Measurements from ENCODE around the gene IL2RG.

Gene IL2RG

DNA sequence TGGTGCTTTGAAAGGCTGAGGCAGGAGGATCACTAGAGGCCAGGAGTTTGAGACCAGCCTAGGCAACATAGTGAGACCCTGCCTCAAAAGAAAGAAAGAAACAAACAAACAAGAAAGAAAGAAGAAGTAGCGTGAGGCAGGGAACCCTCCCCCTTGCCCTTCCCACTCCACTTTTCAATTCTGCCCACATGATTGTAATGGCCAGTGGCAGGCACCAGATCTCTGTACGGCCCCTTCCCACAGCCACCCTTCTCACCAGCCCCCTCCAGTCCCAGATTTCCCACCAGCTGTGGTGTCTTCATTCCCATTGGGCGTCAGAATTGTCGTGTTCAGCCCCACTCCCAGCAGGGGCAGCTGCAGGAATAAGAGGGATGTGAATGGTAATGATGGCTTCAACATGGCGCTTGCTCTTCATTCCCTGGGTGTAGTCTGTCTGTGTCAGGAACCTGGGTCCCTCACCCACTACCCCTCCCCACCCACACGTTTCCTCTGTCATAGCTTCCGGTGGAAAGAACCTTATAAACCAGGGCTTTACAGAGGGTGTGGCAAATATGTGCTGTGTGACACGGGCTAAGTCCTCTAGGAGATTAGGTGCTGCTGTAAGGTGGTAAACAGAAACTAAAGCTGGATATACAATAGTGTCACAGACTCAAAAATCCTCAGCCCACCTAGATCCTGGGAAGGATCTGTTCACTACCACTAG is at the start of gene IL2RG:
Gene IL2RG, minus strand, starts transcription at position 437 of the 703 bp plus-strand sequence. Its CDS starts 38 bp downstream, at position 399.
- Histone ChIP-seq H3K4me1 (peaks cover 63 to 72% (median 69%) of the 10 kb centered on the region in 10 experiments), H3K36me3 (no peaks in the 10 kb centered on the region), H3K27me3 (peaks cover 76 to 100% (median 94%) of the 10 kb centered on the region in 11 experiments), H4K20me1 (peaks cover 0 to 4% (median 0%) of the 10 kb centered on the region in 11 experiments; a peak in 1 of 22 replicates), H3K4me3 (peak within 1 kb of the TSS; percentile 4 to 68 (median 56)), H3K9me3 (replicated peaks in 1 of 11) (no peaks in the 10 kb centered on the region), H3K27ac (peak within 1 kb of the TSS; percentile 69 to 88 (median 84)), H3K9ac (peak within 1 kb of the TSS; percentile 61 to 77 (median 70); a peak in 21 of 22 replicates), H3K4me2 (peak within 1 kb of the TSS; percentile 49 to 84 (median 77))
- no peak for TF ChIP-seq Cebpa-rat (IDR thresholded peaks at IDR 0.05)

DNA sequence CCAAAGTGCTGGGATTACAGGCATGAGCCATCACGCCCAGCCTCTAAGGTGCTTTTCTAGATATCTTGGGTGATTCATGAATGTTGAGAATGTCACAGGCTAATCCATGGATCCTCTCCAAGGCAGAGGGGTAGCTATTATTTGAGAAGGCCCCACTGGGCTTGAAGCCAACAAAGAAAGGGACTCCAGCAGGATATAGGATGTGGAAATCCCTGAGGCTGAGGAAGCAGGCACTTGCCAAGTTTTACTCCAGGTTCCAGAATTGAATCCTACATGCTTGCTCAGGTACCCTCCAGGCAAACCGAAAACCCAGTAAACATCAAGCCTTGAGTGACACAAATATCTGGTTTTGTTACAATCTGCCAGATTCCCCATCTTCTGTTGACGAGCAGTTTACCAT is 49.1 kb upstream of the IL2RG start:
- Histone ChIP-seq H3K27ac (no peak overlapping the region), H3K4me3 (no peak overlapping the region), H4K20me1 (peaks cover 0 to 5% (median 0%) of the 10 kb centered on the region in 11 experiments; a peak in 4 of 22 replicates), H3K9me3 (replicated peaks in 1 of 11) (no peaks in the 10 kb centered on the region), H3K4me2 (no peak overlapping the region), H3K4me1 (peaks cover 11 to 32% (median 17%) of the 10 kb centered on the region in 10 experiments; a peak in 18 of 20 replicates), H3K27me3 (peaks cover 30 to 77% (median 47%) of the 10 kb centered on the region in 11 experiments; a peak in 21 of 22 replicates), H3K36me3 (peaks cover 0 to 9% (median 0%) of the 10 kb centered on the region in 11 experiments; a peak in 1 of 22 replicates), H3K9ac (no peak overlapping the region)
- TF ChIP-seq Cebpa-rat (IDR thresholded peaks at IDR 0.05) = no peak

DNA sequence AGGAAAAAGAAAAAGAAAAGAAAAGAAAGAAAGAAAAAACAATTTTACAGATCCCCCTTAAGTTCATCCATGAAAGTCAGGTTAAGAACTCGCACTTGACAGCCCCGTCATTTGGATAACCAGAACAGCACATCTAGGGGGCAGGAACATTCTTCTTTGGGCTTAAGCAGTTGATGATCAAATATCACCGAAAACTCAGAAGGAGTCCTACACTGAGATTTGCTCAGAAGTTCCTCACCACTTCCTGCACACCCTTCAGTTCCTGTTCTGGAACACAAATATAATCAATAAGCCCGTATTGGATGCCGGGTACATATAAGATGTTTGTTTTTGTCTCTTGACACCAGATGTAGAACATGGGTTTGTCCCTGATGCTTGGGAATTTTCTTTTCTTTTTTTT is 48.0 kb upstream of the IL2RG start:
- H4K20me1 ChIP-seq = peaks cover 0 to 7% (median 0%) of the 10 kb centered on the region in 11 experiments; a peak in 4 of 22 replicates
- H3K9me3 ChIP-seq (replicated peaks in 1 of 11) = no peaks in the 10 kb centered on the region
- no peak for TF ChIP-seq Cebpa-rat (IDR thresholded peaks at IDR 0.05)
- peaks cover 0 to 9% (median 0%) of the 10 kb centered on the region in 11 experiments; a peak in 1 of 22 replicates for H3K36me3 ChIP-seq
- no peak overlapping the region for H3K27ac ChIP-seq
- H3K27me3 ChIP-seq = peaks cover 18 to 77% (median 41%) of the 10 kb centered on the region in 11 experiments
- no peak overlapping the region for H3K9ac ChIP-seq
- no peak overlapping the region for H3K4me3 ChIP-seq
- no peak overlapping the region for H3K4me2 ChIP-seq
- peaks cover 20 to 37% (median 24%) of the 10 kb centered on the region in 10 experiments for H3K4me1 ChIP-seq

DNA sequence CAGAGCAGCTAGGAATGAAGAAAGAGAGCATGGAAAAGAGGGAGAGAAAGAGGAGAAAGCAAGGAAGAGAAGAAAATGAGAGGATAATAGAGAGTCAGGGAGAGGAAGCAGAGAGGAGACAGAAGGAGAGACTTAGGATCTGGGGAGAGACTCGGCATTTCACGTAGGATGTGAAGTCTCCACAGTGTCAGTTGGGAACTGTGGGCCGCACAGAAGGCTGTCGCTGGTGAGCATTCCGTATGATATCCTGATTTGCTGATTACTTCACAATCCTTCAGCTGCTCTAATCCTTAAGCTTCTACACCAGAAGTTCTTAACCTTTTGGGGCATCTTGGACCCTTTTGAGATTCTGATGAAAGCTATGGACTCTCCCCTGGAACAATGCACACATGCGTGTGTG is 47.2 kb upstream of the IL2RG start:
- no peak for TF ChIP-seq Cebpa-rat (IDR thresholded peaks at IDR 0.05)
- peaks cover 15 to 77% (median 41%) of the 10 kb centered on the region in 11 experiments for H3K27me3 ChIP-seq
- no peaks in the 10 kb centered on the region for H3K9me3 ChIP-seq (replicated peaks in 1 of 11)
- H3K4me3 ChIP-seq = no peak overlapping the region
- H3K36me3 ChIP-seq = peaks cover 0 to 9% (median 0%) of the 10 kb centered on the region in 11 experiments; a peak in 1 of 22 replicates
- no peak overlapping the region for H3K27ac ChIP-seq
- H3K4me1 ChIP-seq = peaks cover 21 to 39% (median 26%) of the 10 kb centered on the region in 10 experiments
- peaks cover 0 to 7% (median 0%) of the 10 kb centered on the region in 11 experiments; a peak in 5 of 22 replicates for H4K20me1 ChIP-seq
- H3K4me2 ChIP-seq = no peak overlapping the region
- H3K9ac ChIP-seq = no peak overlapping the region

DNA sequence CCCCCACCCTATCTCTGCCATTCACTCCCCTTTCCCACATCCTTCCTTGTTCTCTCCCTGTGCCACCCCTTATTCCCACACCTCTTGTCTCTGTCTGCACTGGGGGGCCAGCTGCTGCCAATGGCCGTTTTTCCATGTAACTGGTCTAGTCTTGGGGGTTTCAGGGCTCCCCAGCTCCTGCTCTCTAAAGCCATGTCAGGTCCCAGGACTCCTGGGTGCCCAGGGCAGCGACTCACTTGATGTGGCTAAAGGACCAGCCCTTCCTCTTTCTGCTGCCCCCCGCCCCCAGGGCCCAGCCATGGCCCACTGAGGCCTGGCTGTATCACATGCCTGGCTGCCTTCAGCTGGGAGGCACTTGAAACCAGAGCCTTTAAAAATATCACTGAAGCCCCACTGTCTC is 43.3 kb upstream of the IL2RG start:
- no peak for TF ChIP-seq Cebpa-rat (IDR thresholded peaks at IDR 0.05)
- Histone ChIP-seq H3K9me3 (replicated peaks in 1 of 11) (no peaks in the 10 kb centered on the region), H3K4me1 (peaks cover 13 to 61% (median 32%) of the 10 kb centered on the region in 10 experiments), H3K4me3 (no peak overlapping the region), H3K36me3 (peaks cover 0 to 9% (median 0%) of the 10 kb centered on the region in 11 experiments; a peak in 1 of 22 replicates), H3K4me2 (peak overlapping the region; percentile 52 to 79 (median 59)), H3K27me3 (peaks cover 14 to 83% (median 54%) of the 10 kb centered on the region in 11 experiments), H3K27ac (peak overlapping the region in 9 of 11 experiments; percentile 2 to 55 (median 31); a peak in 10 of 22 replicates), H4K20me1 (peaks cover 0 to 14% (median 0%) of the 10 kb centered on the region in 11 experiments; a peak in 4 of 22 replicates), H3K9ac (peak overlapping the region in 3 of 11 experiments; percentile 9 to 33 (median 10); a peak in 2 of 22 replicates)

DNA sequence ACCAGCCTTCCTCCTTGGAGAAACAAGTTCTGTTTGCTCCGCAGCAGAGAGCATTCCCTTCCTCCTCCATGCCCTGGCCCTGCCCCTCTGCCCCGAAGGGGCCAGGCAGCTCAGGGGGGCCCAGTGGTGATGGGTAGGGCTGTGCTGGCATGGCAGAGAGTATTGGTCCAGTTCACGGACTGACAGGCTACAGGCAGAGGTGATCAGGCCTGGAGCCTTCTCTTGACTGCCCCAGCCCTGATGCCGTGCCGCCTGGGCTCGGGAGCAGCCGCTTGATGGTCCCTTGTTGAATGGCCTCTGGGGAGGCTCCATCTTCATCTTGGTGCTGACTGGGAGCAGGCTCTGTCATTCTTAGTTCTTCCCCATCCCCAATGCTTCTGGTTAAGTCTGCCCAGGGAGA is 42.8 kb upstream of the IL2RG start:
- TF ChIP-seq Cebpa-rat (IDR thresholded peaks at IDR 0.05) = no peak
- Histone ChIP-seq H3K4me3 (no peak overlapping the region), H4K20me1 (peaks cover 0 to 14% (median 0%) of the 10 kb centered on the region in 11 experiments; a peak in 4 of 22 replicates), H3K9me3 (replicated peaks in 1 of 11) (no peaks in the 10 kb centered on the region), H3K4me2 (peak overlapping the region; percentile 52 to 79 (median 59)), H3K4me1 (peaks cover 13 to 59% (median 31%) of the 10 kb centered on the region in 10 experiments), H3K27me3 (peaks cover 19 to 83% (median 59%) of the 10 kb centered on the region in 11 experiments), H3K9ac (no peak overlapping the region), H3K36me3 (peaks cover 0 to 9% (median 0%) of the 10 kb centered on the region in 11 experiments; a peak in 1 of 22 replicates), H3K27ac (peak overlapping the region in 7 of 11 experiments; percentile 2 to 55 (median 39); a peak in 5 of 22 replicates)

DNA sequence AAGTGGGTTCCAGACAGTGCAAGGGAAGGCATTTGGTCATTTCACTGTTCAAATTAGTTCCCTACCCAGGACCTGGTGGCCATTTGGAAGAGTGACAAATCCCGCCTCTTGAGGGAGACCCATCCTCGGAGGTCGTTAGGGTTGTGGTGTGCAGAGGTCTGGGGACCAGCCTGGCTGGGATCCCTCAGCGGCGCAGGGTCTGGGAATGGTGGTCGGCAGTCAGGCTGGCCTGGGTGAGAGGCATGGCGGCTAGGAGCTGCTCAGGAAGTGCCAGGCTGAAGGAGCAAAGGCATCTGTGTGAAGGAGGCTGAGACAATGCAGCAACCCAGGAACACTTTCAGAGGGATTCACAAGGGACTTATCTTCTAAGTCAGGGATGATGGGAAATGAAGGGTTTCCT is 40.0 kb upstream of the IL2RG start:
- TF ChIP-seq Cebpa-rat (IDR thresholded peaks at IDR 0.05) = no peak
- Histone ChIP-seq H3K9me3 (replicated peaks in 1 of 11) (no peaks in the 10 kb centered on the region), H3K27ac (no peak overlapping the region)

DNA sequence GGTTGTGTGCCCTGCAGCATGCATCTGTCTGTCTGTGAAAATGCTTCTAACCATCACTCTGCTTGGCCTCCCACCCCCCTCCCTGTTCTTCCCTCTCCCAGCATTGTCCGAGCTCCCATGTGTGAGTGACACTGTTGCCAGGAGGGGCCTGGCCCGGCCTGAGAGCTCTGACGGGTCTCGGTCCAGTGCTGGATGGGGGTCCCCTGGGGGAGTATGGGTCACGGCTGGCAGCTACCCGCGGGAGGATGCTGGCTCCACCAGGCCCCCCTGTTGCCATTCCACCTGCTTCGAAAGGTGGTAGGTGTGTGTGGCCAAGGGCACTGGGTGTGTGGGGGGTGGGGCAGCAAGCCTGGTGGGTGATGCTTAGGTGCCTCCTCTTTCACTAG is 36.9 kb upstream of the IL2RG start:
- H3K9ac ChIP-seq = no peak overlapping the region
- H3K4me3 ChIP-seq = no peak overlapping the region
- TF ChIP-seq Cebpa-rat (IDR thresholded peaks at IDR 0.05) = no peak
- H3K27me3 ChIP-seq = peaks cover 22 to 83% (median 59%) of the 10 kb centered on the region in 11 experiments
- no peak overlapping the region for H3K27ac ChIP-seq
- peak overlapping the region in 5 of 11 experiments; percentile 47 to 71 (median 54); a peak in 2 of 22 replicates for H3K4me2 ChIP-seq
- peaks cover 0 to 8% (median 2%) of the 10 kb centered on the region in 11 experiments; a peak in 5 of 22 replicates for H3K36me3 ChIP-seq
- H3K9me3 ChIP-seq (replicated peaks in 1 of 11) = no peaks in the 10 kb centered on the region
- H4K20me1 ChIP-seq = peaks cover 0 to 23% (median 0%) of the 10 kb centered on the region in 11 experiments; a peak in 6 of 22 replicates
- peaks cover 20 to 56% (median 33%) of the 10 kb centered on the region in 10 experiments for H3K4me1 ChIP-seq

More for the DNA sequence above, 40.0 kb upstream of the IL2RG start:
- Histone ChIP-seq H3K27me3 (peaks cover 22 to 97% (median 65%) of the 10 kb centered on the region in 11 experiments), H3K36me3 (no peaks in the 10 kb centered on the region), H3K9ac (no peak overlapping the region), H3K4me1 (peaks cover 29 to 74% (median 49%) of the 10 kb centered on the region in 10 experiments), H3K4me3 (no peak overlapping the region), H3K4me2 (peak overlapping the region in 7 of 11 experiments; percentile 8 to 50 (median 29); a peak in 10 of 22 replicates), H4K20me1 (peaks cover 0 to 16% (median 0%) of the 10 kb centered on the region in 11 experiments; a peak in 5 of 22 replicates)
